Lower leg skin (tissue), 4 donors: Measurements from ENCODE around the gene SLC43A3. TPM values are rescaled to one million over a fixed set of nuclear protein-coding genes. Genes with fewer than 3 reads are reported as not detected.
"Not testable (repeated sequence)": the region's sequence is repeated elsewhere in the genome, so short reads cannot be mapped to it uniquely, and the experiment has no call there.

Experiments
- DNase-seq, 2 donors: peaks; one replicate each; pipeline ENCODE4 v3.0.0-alpha.2; 2019; ENCODE audit warnings: low spot score in 2 of 2
- H3K4me3 ChIP-seq: fragments of 200-600 bp; sonication (generic); 2 replicates; pipeline ENCODE4 v1.5.1; 2017; ENCODE audit warnings: mild to moderate bottlenecking, low read depth; ENCODE audit not compliant: poor library complexity, severe bottlenecking
- CTCF ChIP-seq, 3 donors: fragments of 450-650 bp; IDR thresholded peaks; one replicate each; pipeline ENCODE4 v1.5.1; 2016; ENCODE audit warnings: antibody characterized with exemption in 3 of 3, mild to moderate bottlenecking in 3 of 3, moderate library complexity in 2 of 3
- POLR2A ChIP-seq, 2 donors: fragments of 450-650 bp; IDR thresholded peaks; one replicate each; pipeline ENCODE4 v1.6.1; 2016 to 2017; ENCODE audit warnings: antibody characterized with exemption in 2 of 2, mild to moderate bottlenecking in 1 of 2, moderate library complexity in 1 of 2
- WGBS, 2 donors: methylation state at CpG; one replicate each; pipeline ENCODE4 v1.1.5; 2018; 5-methylcytosine and 5-hydroxymethylcytosine counted together
- intact Hi-C: fragments of 100-400 bp; cut with DNase I; formaldehyde crosslinking; loops from one replicate; pipeline ENCODE4 v1.15.0; 2023; ENCODE audit warnings: low total_unique reads
- total RNA-seq, 4 donors: library from RNA; depleted of rRNA; stranded (reverse); fragments of >200 nt; gene quantifications; one replicate each; pipeline ENCODE4 v1.1.0, GENCODE V29; 2016

Gene SLC43A3
- total RNA-seq, 4 donors from 2014 or later, result 12.4 to 66.4 (median 41.1) TPM

- DNase-seq, result no peak
- TF ChIP-seq CTCF (IDR thresholded peaks at IDR 0.05), result no peak
- TF ChIP-seq POLR2A (IDR thresholded peaks at IDR 0.05), result no peak
- intact Hi-C loops, result no loop called here
- 91 to 100% methylated on average over 1 of the region's 1 CpG for WGBS, 2 donors
- no peak overlapping the region for H3K4me3 ChIP-seq
Measured at GRCh38 chr11:57446055-57446454, 19.1 kb upstream of the SLC43A3 start.

GRCh38 chr11:57445122-57445394 lies 18.1 kb upstream of the SLC43A3 start:
- WGBS, 2 donors, result 73 to 92% methylated on average over 9 of the region's 9 CpGs
- DNase-seq, intact Hi-C loops, H3K4me3 ChIP-seq: not testable (repeated sequence)

GRCh38 chr11:57444362-57445121 lies 17.6 kb upstream of the SLC43A3 start:
- intact Hi-C loops, result no loop called here
- no peak overlapping the region for H3K4me3 ChIP-seq
- DNase-seq, result no peak
- WGBS, 2 donors, result 73 to 75% methylated on average over 9 of the region's 9 CpGs
- TF ChIP-seq POLR2A (IDR thresholded peaks at IDR 0.05), result no peak
- no peak for TF ChIP-seq CTCF (IDR thresholded peaks at IDR 0.05)

GRCh38 chr11:57440744-57441414 lies 14.0 kb upstream of the SLC43A3 start:
- no peak for DNase-seq
- no peak overlapping the region for H3K4me3 ChIP-seq
- TF ChIP-seq CTCF (IDR thresholded peaks at IDR 0.05) (no peak), POLR2A (IDR thresholded peaks at IDR 0.05) (no peak)
- WGBS, 2 donors, result 92 to 93% methylated on average over 4 of the region's 4 CpGs
- intact Hi-C loops, result no loop called here

- WGBS, 2 donors, result 76 to 87% methylated on average over 6 of the region's 6 CpGs
- intact Hi-C loops, result no loop called here
- DNase-seq, result no peak
- no peak for TF ChIP-seq CTCF (IDR thresholded peaks at IDR 0.05)
- TF ChIP-seq POLR2A (IDR thresholded peaks at IDR 0.05), result no peak
- no peak overlapping the region for H3K4me3 ChIP-seq
Measured at GRCh38 chr11:57439786-57440185, 12.9 kb upstream of the SLC43A3 start.

- 91 to 94% methylated on average over 12 of the region's 12 CpGs for WGBS, 2 donors
- intact Hi-C loops, result no loop called here
- no peak for TF ChIP-seq CTCF (IDR thresholded peaks at IDR 0.05)
- no peak for TF ChIP-seq POLR2A (IDR thresholded peaks at IDR 0.05)
- DNase-seq, result no peak
- no peak overlapping the region for H3K4me3 ChIP-seq
Measured at GRCh38 chr11:57438345-57439285, 11.7 kb upstream of the SLC43A3 start.
